Femur (tissue), 1 donor: ENCODE data around the gene WNT9B.

Experiments
- DNase-seq: peaks from one replicate; pipeline ENCODE4 v3.0.0-alpha.2; 2017

Gene WNT9B

GRCh38 chr17:46851029-46851741 is at the start of gene WNT9B:
Gene WNT9B, plus strand, starts transcription at chr17:46851583. Its CDS starts 56 bp downstream, at chr17:46851639.
- no peak for DNase-seq

GRCh38 chr17:46802800-46803199 is 48.6 kb upstream of the WNT9B start:
- DNase-seq: no peak

DNA sequence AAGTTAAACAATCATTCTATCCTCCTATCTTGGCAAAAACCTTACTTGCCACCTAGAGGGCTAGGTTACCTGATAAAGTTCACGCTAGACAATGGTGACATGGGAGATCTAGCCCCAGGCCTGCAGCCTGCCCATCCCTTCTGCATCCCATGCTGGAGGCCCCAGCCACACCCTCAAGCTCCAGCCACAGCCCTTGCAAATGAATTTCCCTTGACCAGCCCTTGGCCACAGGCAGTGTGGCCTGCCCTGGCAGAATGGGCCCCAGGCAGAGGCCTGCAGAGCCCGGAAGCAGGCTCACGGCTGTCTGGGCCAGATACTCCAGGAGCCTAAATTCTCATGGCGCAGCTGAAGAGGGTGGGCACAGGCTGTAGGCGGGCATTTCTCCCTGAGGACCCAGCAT is 47.8 kb upstream of the WNT9B start:
- no peak for DNase-seq

DNA sequence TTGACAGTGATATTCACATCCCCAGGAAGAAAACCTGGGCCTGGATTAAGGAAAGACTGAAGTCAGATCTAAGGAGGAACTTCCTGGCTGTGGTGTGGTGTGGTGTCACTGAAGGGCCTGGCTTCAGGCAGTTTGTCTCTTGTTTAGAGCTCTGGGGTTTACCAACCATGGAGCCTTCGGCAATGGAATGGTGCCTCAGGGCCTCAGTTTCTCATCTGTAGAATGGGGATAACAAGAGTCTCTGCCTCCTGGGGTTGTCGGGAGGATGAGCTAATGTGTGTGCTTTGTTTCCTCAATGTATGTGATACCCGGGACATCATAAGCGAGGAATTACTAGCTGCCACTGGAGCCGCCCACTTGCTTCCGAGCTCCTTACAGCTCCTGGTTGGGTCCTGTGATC is 45.6 kb upstream of the WNT9B start:
- DNase-seq: no peak

DNA sequence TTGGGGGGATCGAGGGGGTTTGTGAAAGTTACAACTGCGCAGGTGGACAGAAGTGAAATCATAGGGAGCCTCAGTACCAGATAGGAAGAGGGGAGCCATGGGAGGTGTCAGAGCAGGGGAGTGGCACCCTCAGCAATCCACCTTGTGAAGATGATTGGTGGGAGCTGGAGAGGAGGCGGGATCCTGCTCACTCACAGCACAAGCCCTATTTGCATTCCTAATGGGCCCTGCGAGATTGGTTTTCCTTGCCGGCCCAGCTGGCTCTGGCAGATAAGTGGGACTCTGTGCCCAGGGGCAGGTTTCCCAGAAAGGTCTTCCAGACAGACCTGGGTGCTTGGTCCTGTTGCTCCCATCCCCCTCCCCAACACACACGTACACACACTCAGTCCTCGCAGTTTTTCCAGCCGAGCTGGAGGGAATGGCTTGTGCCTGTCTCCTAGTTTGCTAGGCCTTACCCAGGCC is 42.2 kb upstream of the WNT9B start:
- no peak for DNase-seq

- no peak for DNase-seq
Measured at GRCh38 chr17:46810837-46811236, 40.5 kb upstream of the WNT9B start.

- no peak for DNase-seq
Measured at GRCh38 chr17:46811978-46812583, 39.3 kb upstream of the WNT9B start.

DNA sequence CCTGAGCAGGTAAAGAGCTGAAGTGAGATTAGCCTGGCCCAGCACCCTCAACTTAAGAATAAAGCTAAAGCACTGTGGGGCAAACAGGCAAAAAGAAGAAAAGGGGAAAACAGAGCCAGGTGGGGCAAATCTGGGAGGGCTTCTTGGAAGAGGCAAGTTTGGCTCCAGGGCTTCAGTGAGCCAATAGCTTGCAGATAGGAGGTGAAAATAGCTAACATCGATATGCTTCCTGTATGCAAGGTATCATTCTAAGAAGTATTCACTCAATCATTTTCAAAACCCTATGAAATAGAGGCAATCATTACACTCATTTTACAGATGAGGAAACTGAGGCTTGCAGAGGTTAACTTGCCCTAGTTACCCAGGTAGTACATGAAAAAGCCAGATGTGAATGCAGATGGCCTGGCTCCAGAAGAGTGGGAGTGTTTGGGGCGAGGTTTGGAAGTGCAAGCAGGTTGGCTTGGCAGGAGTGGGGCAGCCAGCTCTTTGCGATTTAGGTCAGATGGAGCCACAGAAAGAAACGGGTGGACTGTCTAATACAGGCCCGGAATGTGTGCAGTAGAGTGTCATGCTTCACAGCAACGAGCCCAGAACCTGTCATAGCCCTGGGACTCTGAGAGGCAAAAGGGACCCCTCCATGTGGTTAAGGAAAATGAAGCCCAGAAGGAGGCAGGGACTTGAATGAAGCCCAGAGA is 38.6 kb upstream of the WNT9B start:
- no peak for DNase-seq

- no peak for DNase-seq
Measured at GRCh38 chr17:46813920-46814319, 37.5 kb upstream of the WNT9B start.

DNA sequence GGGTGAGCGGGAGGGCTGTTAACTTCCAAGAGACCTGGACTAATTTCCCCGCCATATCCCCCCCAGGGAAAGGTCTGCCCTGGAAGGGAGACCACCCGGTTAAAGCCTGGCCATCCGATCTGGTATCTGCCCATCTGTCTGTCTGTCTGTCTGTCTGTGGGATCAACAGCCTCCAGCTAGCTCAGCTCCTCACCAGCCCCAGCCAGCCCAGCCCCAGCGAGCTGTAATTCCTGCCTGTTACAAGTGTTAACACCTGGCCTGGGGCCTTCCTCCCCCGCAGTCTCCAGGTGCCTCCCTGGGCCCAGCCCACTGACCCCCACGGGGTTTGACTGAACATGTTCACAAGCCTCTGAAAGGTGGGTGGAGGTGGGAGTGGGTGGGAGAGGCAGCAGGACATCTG is 36.9 kb upstream of the WNT9B start:
- DNase-seq: no peak

GRCh38 chr17:46815474-46816353 is 35.7 kb upstream of the WNT9B start:
- DNase-seq: no peak

DNA sequence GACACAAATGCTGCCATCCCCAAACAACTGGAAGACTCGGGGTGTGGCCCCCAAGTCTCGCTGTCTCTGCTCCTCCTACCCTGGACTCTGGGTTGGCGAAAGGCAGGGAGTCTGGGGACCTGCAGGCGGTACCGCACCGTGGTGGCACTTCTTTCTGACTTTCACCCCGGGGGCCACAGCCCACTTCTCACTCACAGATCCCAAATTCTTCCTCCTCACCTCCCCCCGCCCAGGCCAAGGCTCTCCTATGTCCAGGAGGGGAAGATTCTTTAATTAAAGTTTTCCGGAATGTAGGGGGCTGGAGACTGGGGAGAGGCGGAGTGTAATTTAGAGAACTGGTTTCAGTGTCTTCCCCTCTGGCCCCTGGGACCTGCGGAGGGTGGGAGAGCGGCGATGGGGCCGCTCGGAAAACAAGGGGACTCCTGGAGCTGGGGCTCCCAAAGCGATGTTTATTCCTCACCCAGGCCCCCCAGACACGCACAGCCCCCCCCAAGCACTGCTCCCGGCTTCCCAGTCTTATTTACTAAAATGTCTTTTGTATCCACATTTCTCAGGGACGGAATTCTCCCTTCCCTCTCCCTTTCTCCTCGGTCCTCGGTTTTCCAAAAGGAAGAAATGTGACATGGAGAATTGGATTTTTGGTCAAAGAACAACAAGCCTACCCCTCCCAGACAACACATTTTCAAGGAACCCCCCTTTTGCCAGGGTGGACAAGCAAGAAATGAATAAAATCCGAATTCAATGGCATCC is 34.1 kb upstream of the WNT9B start:
- DNase-seq: no peak

DNA sequence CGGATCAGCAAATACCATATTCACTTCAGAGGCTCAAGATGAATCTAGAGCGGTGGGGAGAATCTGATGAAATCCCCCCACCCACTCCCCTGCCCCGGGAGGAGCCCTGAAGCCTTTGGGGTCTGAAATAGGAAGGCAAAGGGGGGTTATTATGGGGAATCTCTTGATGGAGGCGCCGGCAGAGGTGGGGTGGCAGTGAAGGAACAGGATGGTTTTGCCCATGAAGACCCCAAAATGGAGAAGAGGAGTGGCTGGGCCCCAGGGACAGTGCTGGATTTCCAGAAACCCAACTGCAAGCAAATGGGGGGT is 33.5 kb upstream of the WNT9B start:
- DNase-seq: no peak

GRCh38 chr17:46818316-46818928 is 33.0 kb upstream of the WNT9B start, which contains the start of gene WNT3:
Gene WNT3, minus strand, starts transcription at chr17:46818692. Its CDS starts 95 bp downstream, at chr17:46818597.
- no peak for DNase-seq

DNA sequence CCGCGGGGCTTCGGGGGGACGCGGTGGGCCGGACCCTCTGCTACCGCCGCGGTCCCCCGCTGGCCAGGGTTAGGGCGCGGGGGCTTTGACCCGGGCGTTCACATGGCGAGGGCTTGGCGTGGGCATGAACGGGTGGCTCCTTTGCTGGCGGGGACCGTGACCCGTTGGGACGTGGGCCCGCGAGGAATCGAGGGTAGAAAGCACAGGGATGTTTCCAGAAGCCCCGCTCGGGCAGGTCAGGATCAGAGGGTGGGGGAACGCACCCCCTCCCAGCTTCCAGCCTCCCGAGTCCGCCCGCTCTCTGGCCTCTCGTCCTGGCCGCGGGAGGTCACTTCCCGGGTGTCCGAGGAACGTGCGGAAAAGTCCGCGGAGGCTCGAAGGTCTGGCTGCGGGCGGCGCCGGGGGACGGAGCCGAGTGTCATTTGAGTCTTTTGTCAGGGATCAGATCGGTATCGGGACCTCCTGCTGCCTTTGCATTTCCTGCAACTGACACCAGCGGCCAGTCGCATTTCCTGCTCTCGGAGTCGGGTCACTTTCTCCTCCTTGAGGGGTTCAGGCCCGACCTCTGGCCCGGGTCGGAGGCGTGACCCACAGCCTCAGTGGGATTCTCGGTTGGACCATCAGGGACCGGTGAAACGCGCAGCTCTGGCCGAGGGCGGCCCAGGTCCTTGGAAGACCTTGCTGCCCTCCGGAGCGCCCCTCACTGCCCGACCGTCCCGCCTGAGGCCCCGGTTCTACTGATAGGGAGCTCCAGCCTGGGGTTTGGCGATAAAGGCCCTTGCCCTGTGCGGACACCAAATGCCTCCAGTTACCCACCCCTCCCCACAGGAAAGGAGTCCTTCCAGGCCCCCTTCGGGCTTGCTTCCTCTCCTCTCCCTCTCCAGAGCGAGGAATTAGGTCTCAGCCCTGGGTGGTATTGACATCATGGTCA is 32.2 kb upstream of the WNT9B start:
- no peak for DNase-seq

- no peak for DNase-seq
Measured at GRCh38 chr17:46819906-46820351, 31.5 kb upstream of the WNT9B start.

- no peak for DNase-seq
Measured at GRCh38 chr17:46820592-46821450, 30.6 kb upstream of the WNT9B start.

- no peak for DNase-seq
Measured at GRCh38 chr17:46821482-46822387, 29.6 kb upstream of the WNT9B start.
